HEK293 (cell line): ENCODE data around the gene ACADSB.

Experiments
- GLI4 ChIP-seq: fragments of 450-650 bp; formaldehyde crosslinking; IDR thresholded peaks from 2 replicates; pipeline ENCODE4 v1.5.1; 2016; ENCODE audit warnings: missing biosample characterization, missing genetic modification characterization
- KLF8 ChIP-seq: fragments of 450-650 bp; formaldehyde crosslinking; IDR thresholded peaks from 2 replicates; pipeline ENCODE4 v1.5.1; 2016; ENCODE audit warnings: missing biosample characterization, missing genetic modification characterization
- KLF9 ChIP-seq: fragments of 450-650 bp; formaldehyde crosslinking; IDR thresholded peaks from 2 replicates; pipeline ENCODE4 v1.5.1; 2016; ENCODE audit warnings: missing biosample characterization, missing genetic modification characterization, low read depth
- REPIN1 ChIP-seq: fragments of 450-650 bp; formaldehyde crosslinking; IDR thresholded peaks from 2 replicates; pipeline ENCODE4 v1.5.1; 2017; ENCODE audit warnings: missing biosample characterization, missing genetic modification characterization, low read depth
- SCRT1 ChIP-seq: fragments of 450-650 bp; formaldehyde crosslinking; IDR thresholded peaks from 2 replicates; pipeline ENCODE4 v1.5.1; 2016; ENCODE audit warnings: missing biosample characterization, missing genetic modification characterization, borderline replicate concordance
- SETDB1 ChIP-seq: IDR thresholded peaks from one replicate; pipeline ENCODE4 v1.6.1; 2017; ENCODE audit warnings: mild to moderate bottlenecking, low read length, moderate library complexity, mixed read lengths; ENCODE audit not compliant: insufficient read length
- SP3 ChIP-seq: fragments of 450-650 bp; formaldehyde crosslinking; IDR thresholded peaks from 2 replicates; pipeline ENCODE4 v1.5.1; 2016; ENCODE audit warnings: missing biosample characterization, missing genetic modification characterization
- TSHZ1 ChIP-seq: fragments of 450-650 bp; formaldehyde crosslinking; IDR thresholded peaks from 2 replicates; pipeline ENCODE4 v1.5.1; 2016; ENCODE audit warnings: missing biosample characterization, missing genetic modification characterization, borderline replicate concordance
- YY1 ChIP-seq: fragments of 450-650 bp; formaldehyde crosslinking; IDR thresholded peaks from 2 replicates; pipeline ENCODE4 v1.5.1; 2018; ENCODE audit warnings: missing biosample characterization, missing genetic modification characterization
- YY2 ChIP-seq: fragments of 450-650 bp; formaldehyde crosslinking; IDR thresholded peaks from 2 replicates; pipeline ENCODE4 v1.5.1; 2016; ENCODE audit warnings: missing biosample characterization, missing genetic modification characterization
- ZBTB10 ChIP-seq: fragments of 450-650 bp; formaldehyde crosslinking; IDR thresholded peaks from 2 replicates; pipeline ENCODE4 v1.5.1; 2016; ENCODE audit warnings: missing biosample characterization, missing genetic modification characterization
- ZBTB17 ChIP-seq: fragments of 450-650 bp; formaldehyde crosslinking; IDR thresholded peaks from 2 replicates; pipeline ENCODE4 v1.5.1; 2016; ENCODE audit warnings: missing biosample characterization, missing genetic modification characterization
- ZBTB20 ChIP-seq: fragments of 450-650 bp; formaldehyde crosslinking; IDR thresholded peaks from 2 replicates; pipeline ENCODE4 v1.5.1; 2016; ENCODE audit warnings: missing biosample characterization, missing genetic modification characterization
- ZBTB8A ChIP-seq: fragments of 450-650 bp; formaldehyde crosslinking; IDR thresholded peaks from 2 replicates; pipeline ENCODE4 v1.5.1; 2016; ENCODE audit warnings: missing biosample characterization, missing genetic modification characterization
- ZEB2 ChIP-seq: fragments of 450-650 bp; formaldehyde crosslinking; IDR thresholded peaks from 2 replicates; pipeline ENCODE4 v1.5.1; 2016; ENCODE audit warnings: missing biosample characterization, missing genetic modification characterization
- ZFHX2 ChIP-seq: fragments of 450-650 bp; formaldehyde crosslinking; conservative IDR thresholded peaks from 2 replicates; pipeline ENCODE4 v1.5.1; 2016; ENCODE audit warnings: missing biosample characterization, missing genetic modification characterization
- ZIC2 ChIP-seq: fragments of 450-650 bp; formaldehyde crosslinking; IDR thresholded peaks from 2 replicates; pipeline ENCODE4 v1.5.1; 2016; ENCODE audit warnings: missing biosample characterization, missing genetic modification characterization
- ZNF138 ChIP-seq: fragments of 450-650 bp; formaldehyde crosslinking; IDR thresholded peaks from 2 replicates; pipeline ENCODE4 v1.5.1; 2016; ENCODE audit warnings: missing biosample characterization, missing genetic modification characterization, borderline replicate concordance
- ZNF16 ChIP-seq: fragments of 450-650 bp; formaldehyde crosslinking; IDR thresholded peaks from 2 replicates; pipeline ENCODE4 v1.5.1; 2016; ENCODE audit warnings: low read depth, missing biosample characterization, missing genetic modification characterization
- ZNF2 ChIP-seq: fragments of 450-650 bp; formaldehyde crosslinking; IDR thresholded peaks from 2 replicates; pipeline ENCODE4 v1.5.1; 2016; ENCODE audit warnings: missing biosample characterization, missing genetic modification characterization
- ZNF324 ChIP-seq: fragments of 450-650 bp; formaldehyde crosslinking; IDR thresholded peaks from 2 replicates; pipeline ENCODE4 v1.5.1; 2016; ENCODE audit warnings: missing biosample characterization, missing genetic modification characterization
- ZNF335 ChIP-seq: fragments of 450-650 bp; formaldehyde crosslinking; conservative IDR thresholded peaks from 2 replicates; pipeline ENCODE4 v1.5.1; 2016; ENCODE audit warnings: missing biosample characterization, missing genetic modification characterization
- ZNF394 ChIP-seq: fragments of 450-650 bp; formaldehyde crosslinking; IDR thresholded peaks from 2 replicates; pipeline ENCODE4 v1.5.1; 2016; ENCODE audit warnings: missing biosample characterization, missing genetic modification characterization, mild to moderate bottlenecking, moderate library complexity, borderline replicate concordance
- ZNF48 ChIP-seq: fragments of 450-650 bp; formaldehyde crosslinking; IDR thresholded peaks from 2 replicates; pipeline ENCODE4 v1.5.1; 2016; ENCODE audit warnings: missing biosample characterization, missing genetic modification characterization
- ZNF571 ChIP-seq: fragments of 450-650 bp; formaldehyde crosslinking; IDR thresholded peaks from 2 replicates; pipeline ENCODE4 v1.5.0; 2017; ENCODE audit warnings: missing biosample characterization, missing genetic modification characterization
- ZNF623 ChIP-seq: fragments of 450-650 bp; formaldehyde crosslinking; IDR thresholded peaks from 2 replicates; pipeline ENCODE4 v1.5.1; 2016; ENCODE audit warnings: missing biosample characterization, missing genetic modification characterization
- ZNF639 ChIP-seq: fragments of 450-650 bp; formaldehyde crosslinking; IDR thresholded peaks from 2 replicates; pipeline ENCODE4 v1.5.1; 2016; ENCODE audit warnings: missing biosample characterization, missing genetic modification characterization
- ZNF777 ChIP-seq: fragments of 450-650 bp; formaldehyde crosslinking; IDR thresholded peaks from 2 replicates; pipeline ENCODE4 v1.5.1; 2017; ENCODE audit warnings: missing biosample characterization, missing genetic modification characterization, borderline replicate concordance
- ZNF791 ChIP-seq: fragments of 450-650 bp; formaldehyde crosslinking; IDR thresholded peaks from 2 replicates; pipeline ENCODE4 v1.5.1; 2016; ENCODE audit warnings: missing biosample characterization, missing genetic modification characterization
- ZSCAN23 ChIP-seq: fragments of 450-650 bp; formaldehyde crosslinking; IDR thresholded peaks from 2 replicates; pipeline ENCODE4 v1.5.1; 2016; ENCODE audit warnings: missing biosample characterization, missing genetic modification characterization
- ZXDB ChIP-seq: fragments of 450-650 bp; formaldehyde crosslinking; IDR thresholded peaks from 2 replicates; pipeline ENCODE4 v1.5.1; 2016; ENCODE audit warnings: missing biosample characterization, missing genetic modification characterization

Gene ACADSB

DNA sequence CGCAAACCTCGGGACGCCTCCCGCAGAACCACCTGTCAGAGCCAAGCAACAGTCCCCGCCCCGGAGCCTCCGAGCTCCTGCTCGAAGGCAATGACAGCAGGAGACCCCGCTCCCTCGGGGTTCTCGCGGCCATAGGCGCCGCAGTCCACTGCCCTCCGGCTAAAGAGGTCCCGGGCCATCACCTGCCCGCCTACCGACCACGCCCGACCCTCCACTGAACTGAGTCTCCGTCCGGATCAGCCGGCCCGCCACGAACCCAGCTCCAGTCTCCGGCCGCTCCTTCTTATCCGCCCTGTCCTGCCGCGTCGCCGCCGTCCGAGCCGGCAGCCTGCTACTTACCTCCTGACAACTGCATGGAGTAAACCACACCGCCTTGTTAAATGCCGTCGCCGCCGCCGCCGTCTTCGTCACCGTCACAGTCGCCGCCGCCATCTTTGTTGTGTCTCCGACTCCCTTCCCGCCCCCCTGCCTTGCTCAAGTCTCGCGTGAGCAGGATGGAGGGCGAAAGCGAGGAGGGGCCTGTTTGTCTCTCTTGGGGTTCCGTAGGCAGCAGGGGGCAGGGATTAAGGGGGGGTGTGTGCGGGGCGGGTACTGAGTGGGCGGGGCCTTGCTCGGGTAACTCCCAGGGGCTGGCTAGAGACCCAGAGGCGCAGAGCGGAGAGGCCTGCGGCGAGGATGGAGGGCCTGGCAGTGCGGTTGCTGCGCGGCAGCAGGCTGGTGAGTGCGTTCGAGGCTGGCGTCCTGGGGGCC, at the start of gene ACADSB, which contains the start of gene IKZF5 (continued):
- TF ChIP-seq ZIC2 (tag by site-specific recombination) (peak; percentile 79), ZNF335 (tag by site-specific recombination) (peak; percentile 80), TSHZ1 (tag by site-specific recombination) (0 out of 2 replicates have a peak, but pooled peaks have one; percentile 8), ZNF639 (tag by site-specific recombination) (peak; percentile 93; the same call in 1 of the 2 replicates), ZNF791 (tag by site-specific recombination) (no peak), ZNF777 (tag by site-specific recombination) (peak; percentile 88; the same call in 1 of the 2 replicates), ZNF394 (tag by site-specific recombination) (peak; percentile 50; the same call in 1 of the 2 replicates), ZBTB10 (tag by site-specific recombination) (peak; percentile 91), ZBTB8A (tag by site-specific recombination) (peak; percentile 37), ZNF2 (tag by site-specific recombination) (peak; percentile 77; the same call in 1 of the 2 replicates), ZBTB20 (tag by site-specific recombination) (peak; percentile 64; the same call in 1 of the 2 replicates), ZXDB (tag by site-specific recombination) (peak; percentile 96), GLI4 (peak; percentile 45; the same call in 1 of the 2 replicates), KLF9 (peak; percentile 98), ZNF16 (tag by site-specific recombination) (no peak), ZFHX2 (tag by site-specific recombination) (peak; percentile 79), ZNF623 (tag by site-specific recombination) (no peak), ZNF324 (tag by site-specific recombination) (peak; percentile 66; the same call in 1 of the 2 replicates), ZNF138 (no peak), REPIN1 (tag by site-specific recombination) (no peak), KLF8 (peak; percentile 99), YY2 (peak; percentile 95), SP3 (tag by site-specific recombination) (peak; percentile 99), ZBTB17 (tag by site-specific recombination) (peak; percentile 30; the same call in 1 of the 2 replicates), ZNF571 (tag by site-specific recombination) (no peak), SETDB1 (no peak), YY1 (tag by site-specific recombination) (peak; percentile 96), ZNF48 (no peak), ZEB2 (tag by site-specific recombination) (peak; percentile 66; the same call in 1 of the 2 replicates), SCRT1 (tag by site-specific recombination) (peak; percentile 95), ZSCAN23 (0 out of 2 replicates have a peak, but pooled peaks have one; percentile 17)
